GM19455 (cell line): ENCODE measurements around the gene HCAR1.
"Not testable (repeated sequence)": the region's sequence is repeated elsewhere in the genome, so short reads cannot be mapped to it uniquely, and the experiment has no call there.

Experiments used
- ATAC-seq: cut with Tn5 transposase; IDR thresholded peaks from one replicate; pipeline ENCODE4 v1.9.1; 2021; ENCODE audit not compliant: unreplicated experiment

Gene HCAR1, protein sequence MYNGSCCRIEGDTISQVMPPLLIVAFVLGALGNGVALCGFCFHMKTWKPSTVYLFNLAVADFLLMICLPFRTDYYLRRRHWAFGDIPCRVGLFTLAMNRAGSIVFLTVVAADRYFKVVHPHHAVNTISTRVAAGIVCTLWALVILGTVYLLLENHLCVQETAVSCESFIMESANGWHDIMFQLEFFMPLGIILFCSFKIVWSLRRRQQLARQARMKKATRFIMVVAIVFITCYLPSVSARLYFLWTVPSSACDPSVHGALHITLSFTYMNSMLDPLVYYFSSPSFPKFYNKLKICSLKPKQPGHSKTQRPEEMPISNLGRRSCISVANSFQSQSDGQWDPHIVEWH

DNA sequence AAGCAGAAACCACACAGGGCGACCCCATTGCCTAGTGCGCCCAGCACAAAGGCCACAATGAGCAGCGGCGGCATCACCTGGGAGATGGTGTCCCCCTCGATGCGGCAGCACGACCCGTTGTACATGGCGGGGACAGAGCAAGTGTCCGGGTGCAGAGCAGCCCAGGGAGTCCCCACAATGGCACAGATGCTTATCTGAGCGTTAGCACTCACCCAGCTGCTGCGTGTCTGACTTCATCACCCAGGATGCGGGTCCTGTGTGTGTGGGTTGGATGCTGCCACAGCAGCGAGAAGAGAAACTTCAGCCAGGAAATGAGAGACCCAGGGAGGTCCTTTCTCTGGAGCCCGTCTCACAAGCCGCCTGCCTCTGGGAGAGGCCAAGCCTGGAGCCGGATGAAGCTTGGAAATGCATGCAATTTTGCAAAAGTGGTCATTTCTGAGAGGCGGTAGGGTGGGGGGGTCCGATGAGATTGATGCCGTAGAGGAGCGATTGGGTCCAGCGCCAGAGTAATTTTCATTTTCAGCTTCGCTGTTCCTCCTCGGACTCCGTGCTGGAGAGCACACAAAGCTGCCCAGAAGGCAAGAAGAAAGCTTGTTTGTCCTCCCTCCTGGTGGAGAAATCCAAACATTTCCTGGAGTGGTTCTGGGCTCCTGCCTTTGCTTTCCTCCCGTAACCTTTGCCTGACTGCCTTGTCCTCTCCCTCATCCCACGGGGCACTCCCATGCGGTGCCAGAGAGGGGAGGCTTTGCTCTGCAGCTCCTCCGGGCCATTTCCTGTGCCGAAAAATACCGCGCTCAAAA lies at the start of gene HCAR1:
Gene HCAR1 (minus strand): TSS at position 630 of the 800 bp plus-strand sequence. CDS start 505 bp downstream, at position 125.
- ATAC-seq, result no peak

DNA sequence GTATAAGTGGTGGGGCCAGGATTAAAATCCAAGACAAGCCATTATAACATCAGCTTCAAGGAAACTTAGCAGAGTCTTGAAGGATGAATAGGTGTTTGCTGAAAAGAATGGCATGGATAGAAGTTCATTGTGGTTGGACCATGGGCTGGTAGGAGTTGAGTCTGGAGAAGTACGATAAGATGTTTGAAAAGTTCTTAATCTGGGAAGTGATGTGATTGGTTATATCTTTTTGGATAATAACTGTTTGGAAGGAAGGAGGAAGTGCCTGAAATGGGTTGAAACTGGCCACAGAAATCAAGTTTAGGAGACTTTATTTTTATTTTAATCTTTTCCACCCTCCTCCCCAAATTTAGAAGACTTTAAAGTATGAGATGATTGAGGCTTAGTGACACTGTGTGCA lies 26.9 kb upstream of the HCAR1 start:
- ATAC-seq, result no peak

DNA sequence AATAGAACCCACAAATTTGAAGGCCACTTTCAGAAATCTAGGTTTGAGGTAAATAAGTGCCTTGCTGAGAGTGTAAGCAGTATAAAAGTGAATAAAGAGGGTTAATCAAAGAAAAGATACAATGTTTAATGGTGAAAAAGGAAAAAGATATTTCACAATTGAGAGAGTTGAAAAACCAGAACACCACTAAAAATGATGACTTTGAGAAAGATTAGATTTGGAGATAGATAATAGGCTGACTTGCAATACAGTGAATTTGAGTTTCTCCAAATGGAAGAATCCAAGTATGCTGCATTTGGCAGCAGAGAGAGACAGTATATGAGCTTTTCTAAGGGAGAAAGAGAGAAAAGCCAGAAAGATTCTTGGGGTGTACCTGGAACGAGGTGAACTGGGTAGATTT lies 24.1 kb upstream of the HCAR1 start:
- ATAC-seq, result no peak

DNA sequence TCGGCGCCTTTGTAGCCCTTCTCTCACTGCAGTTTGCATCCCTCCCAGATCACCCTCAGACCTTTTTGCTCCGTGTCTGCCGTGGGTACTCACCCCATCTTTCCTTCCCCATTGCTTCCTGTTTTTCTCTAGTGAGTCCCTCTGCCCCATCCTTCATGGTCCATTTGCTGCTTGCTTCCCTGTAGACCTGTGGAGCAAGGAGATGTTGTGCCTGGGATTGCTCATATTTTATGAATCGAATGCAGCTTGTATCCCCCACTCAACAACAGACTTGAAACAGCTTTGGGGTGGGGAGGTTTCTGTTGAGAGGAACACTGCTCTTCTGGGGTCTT lies 22.6 kb upstream of the HCAR1 start:
- no peak for ATAC-seq

- ATAC-seq, result peak; percentile 91
Measured at GRCh38 chr12:122752464-122753318, 22.0 kb upstream of the HCAR1 start, which contains the start of gene DENR. DENR (plus strand) TSS chr12:122752824; CDS start chr12:122753702, 878 bp downstream.

DNA sequence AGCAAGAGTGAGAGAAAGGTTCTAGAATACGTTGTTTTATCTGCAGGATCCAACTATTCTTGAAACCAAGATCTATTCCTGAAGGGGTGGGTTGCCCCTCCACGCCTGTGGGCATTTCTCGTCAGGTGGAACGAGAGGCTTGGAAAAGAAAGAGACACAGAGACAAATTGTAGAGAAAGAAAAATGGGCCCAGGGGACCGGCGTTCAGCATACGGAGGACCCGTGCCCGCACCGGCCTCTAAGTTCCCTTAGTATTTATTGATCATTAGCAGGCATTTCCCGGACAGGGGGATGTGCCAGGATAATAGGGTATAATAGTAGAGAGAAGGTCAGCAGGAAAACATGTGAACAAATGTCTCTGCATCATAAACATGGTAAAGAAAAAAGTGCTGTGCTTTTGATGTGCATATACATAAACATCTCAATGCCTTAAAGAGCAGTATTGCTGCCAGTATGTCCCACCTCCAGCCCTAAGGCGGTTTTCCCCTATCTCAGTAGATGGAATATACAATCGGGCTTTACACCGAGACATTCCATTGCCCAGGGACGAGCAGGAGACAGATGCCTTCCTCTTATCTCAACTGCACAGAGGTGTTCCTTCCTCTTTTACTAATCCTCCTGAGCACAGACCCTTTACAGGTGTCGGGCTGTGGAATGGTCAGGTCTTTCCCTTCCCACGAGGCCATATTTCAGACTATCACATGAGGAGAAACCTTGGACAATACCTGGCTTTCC lies 20.3 kb upstream of the HCAR1 start:
- ATAC-seq, result not testable (repeated sequence)

DNA sequence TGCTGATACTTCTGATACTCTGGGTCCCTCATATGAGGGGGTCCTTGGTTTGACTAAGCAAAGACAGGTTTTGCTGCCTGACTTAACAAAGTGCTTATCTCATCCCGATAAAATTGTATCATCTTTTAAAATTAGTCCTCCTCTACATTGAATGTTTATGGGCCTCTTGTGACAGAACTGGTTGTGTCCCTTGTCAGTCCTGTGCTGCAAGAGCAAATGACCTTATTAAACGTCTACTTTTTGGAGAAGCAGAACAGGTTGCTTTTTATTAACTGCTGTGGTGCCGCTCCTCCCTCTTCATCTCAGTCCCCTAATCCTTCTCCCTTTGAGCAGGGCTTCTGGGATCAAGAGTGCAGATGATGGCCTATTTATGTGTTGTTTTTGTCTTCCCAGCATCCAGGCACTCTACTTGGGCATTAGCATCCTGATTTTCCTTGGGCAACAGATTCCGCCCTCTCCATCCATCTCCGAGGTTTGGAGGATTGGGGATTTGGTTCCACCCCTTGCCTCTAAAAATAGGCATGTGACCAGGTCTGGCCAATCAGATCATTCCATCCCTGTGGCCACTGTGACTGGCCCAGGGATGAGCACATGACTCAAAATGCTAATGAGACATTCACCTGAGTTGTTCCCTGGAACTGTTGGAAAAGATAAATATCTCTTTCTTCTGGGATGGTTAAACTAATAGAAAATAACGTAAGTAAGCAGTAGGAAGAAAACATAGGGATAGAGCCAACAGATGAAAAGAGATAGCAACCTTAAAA lies 19.1 kb upstream of the HCAR1 start:
- no peak for ATAC-seq

- no peak for ATAC-seq
Measured at GRCh38 chr12:122747224-122748135, 16.8 kb upstream of the HCAR1 start.

DNA sequence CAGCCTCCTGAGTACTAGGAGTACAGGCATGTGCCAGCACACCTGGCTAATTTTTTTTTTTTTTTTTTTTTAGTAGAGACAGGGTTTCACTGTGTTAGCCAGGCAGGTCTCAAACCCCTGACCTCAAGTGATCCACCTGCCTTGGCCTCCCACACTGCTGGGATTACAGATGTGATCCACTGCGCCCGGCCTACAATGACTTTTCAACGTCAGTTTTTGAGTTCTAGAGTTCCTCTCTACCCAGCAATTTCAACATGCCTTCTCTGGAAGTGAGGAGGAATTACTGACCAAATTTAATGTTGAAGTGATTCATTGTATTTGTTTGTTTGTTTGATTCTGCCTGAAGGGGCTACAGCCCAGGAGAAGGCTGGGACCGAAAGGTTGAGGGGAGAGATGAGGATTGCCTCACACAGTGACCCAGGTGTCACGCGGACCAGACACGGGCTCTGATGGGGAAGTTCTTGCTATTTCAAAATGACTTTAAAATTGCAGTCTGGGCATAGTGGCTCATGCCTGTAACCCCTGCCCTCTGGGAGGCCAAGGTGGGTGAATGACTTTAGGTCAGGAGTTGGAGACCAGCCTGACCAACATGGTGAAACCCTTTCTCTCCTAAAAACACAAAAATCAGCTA lies 13.4 kb upstream of the HCAR1 start:
- no peak for ATAC-seq

DNA sequence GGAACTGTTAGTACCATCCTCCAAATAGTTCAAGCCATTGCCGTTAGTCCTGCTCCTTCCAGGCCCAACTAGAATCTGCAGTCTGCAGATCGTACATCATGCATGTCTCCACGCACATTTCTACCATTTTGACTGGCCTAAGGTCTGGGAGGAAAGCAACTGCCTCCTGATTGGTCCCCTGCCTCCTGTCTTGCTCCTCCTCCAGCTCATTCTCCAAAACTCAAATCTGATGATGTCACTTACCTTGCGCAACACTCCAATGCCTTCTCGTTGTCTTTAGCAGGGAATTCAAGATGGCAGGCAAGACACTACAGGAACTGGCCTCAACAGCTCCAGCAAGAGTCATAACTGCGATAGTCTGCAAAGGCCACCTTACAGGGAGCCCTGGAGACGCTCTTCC lies 9.7 kb upstream of the HCAR1 start:
- no peak for ATAC-seq

DNA sequence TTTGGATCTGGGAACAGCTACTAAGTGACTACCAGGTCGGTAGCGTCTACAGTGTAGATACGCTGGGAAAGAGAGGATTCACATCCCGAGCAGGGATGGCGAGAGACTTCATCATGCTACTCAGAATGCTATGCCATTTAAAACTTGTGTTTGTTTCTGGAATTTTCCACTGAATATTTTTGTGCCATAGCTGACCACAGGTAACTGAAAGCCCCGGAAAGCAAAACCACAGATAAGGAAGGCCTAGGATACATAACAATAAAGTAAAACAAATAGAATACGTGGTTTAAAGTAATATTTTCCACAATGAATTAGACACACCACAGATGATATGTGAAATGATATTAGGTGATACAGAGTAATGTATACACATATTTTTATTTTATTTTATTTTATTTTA lies 7.9 kb upstream of the HCAR1 start:
- ATAC-seq, result no peak

- no peak for ATAC-seq
Measured at GRCh38 chr12:122732611-122733010, 2.0 kb upstream of the HCAR1 start.

DNA sequence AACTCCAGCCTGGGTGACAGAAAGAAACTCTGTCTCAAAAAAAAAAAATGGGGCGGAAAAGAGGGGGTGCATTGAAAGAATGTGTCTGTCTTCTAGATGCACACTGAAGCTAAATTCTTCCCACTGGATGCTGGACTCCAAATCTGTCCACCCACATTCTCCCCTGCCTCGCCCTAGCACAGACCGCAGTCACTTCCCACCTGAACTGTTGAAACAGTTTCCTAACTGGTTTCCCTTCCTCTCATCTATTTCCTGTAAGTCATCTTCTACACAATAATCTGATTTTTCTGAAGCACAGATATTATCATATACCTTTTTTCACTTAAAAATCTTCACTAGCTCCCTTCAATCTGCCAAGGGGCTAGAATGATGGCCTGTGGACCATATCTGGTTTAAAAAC lies 1.5 kb upstream of the HCAR1 start:
- ATAC-seq, result no peak

DNA sequence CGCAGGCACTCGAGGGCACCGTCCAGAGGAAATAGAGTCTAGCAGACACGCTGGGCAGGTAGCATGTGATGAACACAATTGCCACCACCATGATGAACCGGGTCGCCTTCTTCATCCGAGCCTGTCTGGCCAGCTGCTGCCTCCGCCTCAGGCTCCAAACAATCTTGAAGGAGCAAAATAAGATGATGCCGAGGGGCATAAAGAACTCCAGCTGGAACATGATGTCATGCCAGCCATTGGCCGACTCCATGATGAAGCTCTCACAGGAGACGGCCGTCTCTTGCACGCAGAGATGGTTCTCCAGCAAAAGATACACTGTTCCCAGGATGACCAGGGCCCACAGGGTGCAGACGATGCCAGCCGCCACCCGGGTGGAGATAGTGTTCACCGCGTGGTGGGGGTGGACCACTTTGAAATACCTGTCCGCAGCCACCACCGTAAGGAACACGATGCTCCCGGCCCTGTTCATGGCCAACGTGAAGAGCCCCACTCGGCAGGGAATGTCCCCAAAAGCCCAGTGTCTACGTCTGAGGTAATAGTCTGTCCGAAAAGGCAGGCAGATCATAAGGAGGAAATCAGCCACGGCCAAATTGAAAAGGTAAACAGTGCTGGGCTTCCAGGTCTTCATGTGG lies 945 bp downstream of the HCAR1 start:
- ATAC-seq, result no peak

DNA sequence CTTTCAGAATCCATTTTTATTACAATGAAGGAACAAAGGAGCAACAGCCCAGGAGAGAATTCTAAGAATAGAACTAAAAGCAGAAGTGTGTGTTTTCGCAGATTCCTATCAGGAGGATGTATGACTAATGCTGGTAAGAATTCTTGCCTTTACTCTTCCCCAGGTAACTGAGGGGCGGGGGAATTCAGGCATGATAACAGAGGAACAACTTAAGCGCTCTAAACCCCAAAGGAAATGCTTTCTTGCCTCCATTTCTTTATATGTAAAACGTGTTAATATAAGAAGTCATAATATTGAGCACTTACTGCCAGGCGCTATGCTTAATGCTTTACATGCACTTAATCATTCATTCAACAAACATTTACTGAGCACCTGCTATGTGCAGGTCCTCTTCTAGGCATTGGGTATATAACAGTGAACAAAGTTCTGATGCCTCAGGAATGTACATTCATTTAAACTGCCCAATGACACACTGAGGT lies 4.5 kb downstream of the HCAR1 start:
- ATAC-seq, result no peak

DNA sequence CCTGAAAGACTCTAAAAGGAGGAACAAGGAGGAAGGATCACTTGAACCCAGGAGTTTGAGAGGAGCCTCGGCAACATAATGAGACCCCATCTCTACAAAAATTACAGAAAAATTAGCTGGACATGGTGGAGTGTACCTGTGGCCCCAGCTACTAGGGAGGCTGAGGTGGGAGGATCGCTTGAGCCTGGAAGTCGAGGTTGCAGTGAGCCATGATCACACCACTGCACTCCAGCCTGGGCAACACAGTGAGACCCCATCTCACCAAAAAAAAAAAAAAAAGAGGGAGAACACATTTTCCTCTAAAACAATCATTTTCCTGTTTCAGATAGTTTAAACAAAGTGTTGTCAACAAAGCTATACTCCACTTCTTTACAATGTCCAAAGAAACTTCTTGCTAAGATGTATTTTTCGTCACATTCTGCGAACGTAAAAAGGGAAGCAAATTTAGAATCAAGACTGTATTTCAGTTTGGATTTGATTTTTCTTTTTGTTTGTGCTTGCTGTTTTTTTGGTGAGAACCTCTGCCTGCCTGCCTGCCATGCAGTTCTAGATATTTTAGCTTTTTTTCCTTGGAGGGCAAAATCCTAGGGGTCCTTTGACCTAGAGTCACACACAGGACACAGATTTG lies 5.1 kb downstream of the HCAR1 start:
- ATAC-seq, result no peak

DNA sequence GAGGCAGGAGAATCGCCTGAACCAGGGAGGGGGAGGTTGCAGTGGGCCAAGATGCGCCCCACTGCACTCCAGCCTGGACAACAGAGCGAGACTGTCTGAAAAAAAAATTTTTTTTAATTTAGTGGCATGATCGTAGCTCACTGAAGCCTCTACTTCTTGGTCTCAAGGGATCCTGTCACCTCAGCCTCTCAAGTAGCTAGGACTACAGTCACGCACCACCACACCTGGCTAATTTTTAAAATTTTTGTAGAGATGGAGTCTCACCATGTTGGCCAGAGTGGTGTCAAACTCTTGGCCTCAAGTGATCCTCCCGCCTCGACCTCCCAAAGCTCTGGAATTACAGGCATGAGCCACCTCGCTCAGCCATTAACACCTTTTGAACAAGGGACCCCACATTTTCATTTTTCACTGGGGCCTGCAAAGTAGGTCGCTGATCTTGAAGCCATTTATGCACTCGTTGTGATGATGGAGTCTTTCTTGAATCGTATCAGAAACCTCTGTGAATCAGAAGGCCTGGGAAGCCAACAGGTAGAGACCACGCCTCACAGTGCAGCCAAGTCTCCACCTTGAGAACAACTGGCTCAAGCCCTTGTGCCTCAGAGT lies 5.9 kb downstream of the HCAR1 start:
- no peak for ATAC-seq
